IMR-90 (cell line): ENCODE results near the gene TAPT1. TPM values are rescaled to one million over a fixed set of nuclear protein-coding genes. Genes with fewer than 3 reads are reported as not detected.

Experiments used
- ATAC-seq: fragments of 200-7000 bp; cut with Tn5 transposase; 2 replicates; pipeline ENCODE4 v1.9.1; 2020; ENCODE audit warnings: low read depth, mild to moderate bottlenecking, moderate library complexity
- BruUV-seq: library from RNA; stranded (reverse); fragments of 400-500 nt; replicated peaks from 2 replicates; lab custom pipeline; 2021; lab: Mats Ljungman, UMichigan
- CTCF ChIA-PET: fragments of 300-600 bp; formaldehyde crosslinking; extraction: SDS; loops from one replicate; lab custom pipeline; 2021; ENCODE audit warnings: antibody characterized with exemption; lab: Yijun Ruan, JAX
- POLR2A ChIA-PET: fragments of 300-600 bp; sonication (Branson Sonifier 250); formaldehyde crosslinking; loops from one replicate; lab custom pipeline; 2022; ENCODE audit warnings: antibody characterized with exemption; ENCODE audit not compliant: unreplicated experiment; lab: Charles Lee
- DNase-seq: peaks from one replicate; pipeline ENCODE4 v3.0.0; 2013
- H2AFZ ChIP-seq: replicated peaks from 2 replicates; pipeline ENCODE3; 2013; ENCODE audit warnings: low read length, mild to moderate bottlenecking; ENCODE audit not compliant: poor library complexity
- H2AK5ac ChIP-seq: 2 replicates; pipeline ENCODE4 v1.6.1; 2013; ENCODE audit warnings: low read depth, low read length, inconsistent platforms
- H2AK9ac ChIP-seq: replicated peaks from 2 replicates; pipeline ENCODE3; 2013; ENCODE audit warnings: mild to moderate bottlenecking, low read depth, low read length, moderate library complexity; ENCODE audit not compliant: poor library complexity
- H2BK120ac ChIP-seq: 2 replicates; pipeline ENCODE4 v1.6.1; 2013; ENCODE audit warnings: low read depth, low read length, inconsistent platforms
- H2BK15ac ChIP-seq: 3 replicates; pipeline ENCODE4 v1.6.1; 2013; ENCODE audit warnings: low read depth, low read length, inconsistent platforms
- H2BK20ac ChIP-seq: 2 replicates; pipeline ENCODE4 v1.6.1; 2013; ENCODE audit warnings: low read depth, mild to moderate bottlenecking, inconsistent platforms, low read length, moderate library complexity
- H2BK5ac ChIP-seq: 2 replicates; pipeline ENCODE4 v1.6.1; 2013; ENCODE audit warnings: mild to moderate bottlenecking, low read depth, low read length, inconsistent platforms; ENCODE audit not compliant: poor library complexity, severe bottlenecking
- H3K14ac ChIP-seq: replicated peaks from 2 replicates; pipeline ENCODE4 v1.6.1; 2013; ENCODE audit warnings: low read depth, low read length, inconsistent platforms
- H3K18ac ChIP-seq: 2 replicates; pipeline ENCODE4 v1.6.1; 2013; ENCODE audit warnings: low read depth, low read length, control low read depth
- H3K23ac ChIP-seq: 2 replicates; pipeline ENCODE4 v1.6.1; 2013; ENCODE audit warnings: low read depth, low read length, inconsistent platforms
- H3K27ac ChIP-seq: 2 replicates; pipeline ENCODE4 v1.5.1; 2013; ENCODE audit warnings: mild to moderate bottlenecking, control low read depth, low read length; ENCODE audit not compliant: insufficient read depth
- H3K27me3 ChIP-seq: 2 replicates; pipeline ENCODE4 v1.6.1; 2013; ENCODE audit warnings: low read length; ENCODE audit not compliant: control insufficient read depth, insufficient read depth
- H3K36me3 ChIP-seq: 2 replicates; pipeline ENCODE4 v1.6.1; 2013; ENCODE audit warnings: low read length, mixed read lengths; ENCODE audit not compliant: control insufficient read depth, insufficient read depth
- H3K4ac ChIP-seq: 2 replicates; pipeline ENCODE4 v1.6.1; 2013; ENCODE audit warnings: low read depth, low read length, inconsistent platforms
- H3K4me1 ChIP-seq: 2 replicates; pipeline ENCODE4 v1.6.1; 2013; ENCODE audit warnings: low read length, mixed read lengths; ENCODE audit not compliant: control insufficient read depth, insufficient read depth
- H3K4me2 ChIP-seq: 2 replicates; pipeline ENCODE4 v1.6.1; 2013; ENCODE audit warnings: low read depth, mild to moderate bottlenecking, control low read depth, low read length, moderate library complexity
- H3K4me3 ChIP-seq: 2 replicates; pipeline ENCODE4 v1.5.1; 2013; ENCODE audit warnings: low read depth, mild to moderate bottlenecking, control low read depth, low read length, moderate library complexity; ENCODE audit not compliant: insufficient read depth
- H3K56ac ChIP-seq: 2 replicates; pipeline ENCODE4 v1.6.1; 2013; ENCODE audit warnings: low read length, inconsistent platforms; ENCODE audit not compliant: insufficient read depth; ENCODE audit errors: extremely low read depth
- H3K79me1 ChIP-seq, 2 experiments: 2 replicates each; pipeline ENCODE4 v1.6.1; 2013; ENCODE audit warnings: low read length in 2 of 2, inconsistent platforms in 1 of 2, low read depth in 1 of 2
- H3K9ac ChIP-seq: 2 replicates; pipeline ENCODE4 v1.6.1; 2013; ENCODE audit warnings: low read depth, low read length, control low read depth
- H3K9me1 ChIP-seq: 2 replicates; pipeline ENCODE4 v1.6.1; 2013; ENCODE audit warnings: low read length, inconsistent platforms; ENCODE audit not compliant: insufficient read depth
- H3K9me3 ChIP-seq: 2 replicates; pipeline ENCODE4 v1.6.1; 2013; ENCODE audit warnings: low read length; ENCODE audit not compliant: control insufficient read depth, insufficient read depth
- H4K20me1 ChIP-seq: 2 replicates; pipeline ENCODE4 v1.6.1; 2013; ENCODE audit warnings: low read length, inconsistent platforms; ENCODE audit not compliant: insufficient read depth
- H4K5ac ChIP-seq: 2 replicates; pipeline ENCODE4 v1.6.1; 2013; ENCODE audit warnings: mild to moderate bottlenecking, low read depth, low read length, control low read depth
- H4K8ac ChIP-seq, 2 experiments: 2 replicates each; pipeline ENCODE4 v1.6.1; 2013; ENCODE audit warnings: low read depth in 2 of 2, low read length in 2 of 2, control low read depth in 1 of 2, inconsistent platforms in 1 of 2
- H4K91ac ChIP-seq: 2 replicates; pipeline ENCODE4 v1.6.1; 2013; ENCODE audit warnings: low read depth, low read length, inconsistent platforms; ENCODE audit not compliant: insufficient read depth
- BHLHE40 ChIP-seq: fragments of 150-350 bp; IDR thresholded peaks from 2 replicates; pipeline ENCODE4 v1.6.1; 2016; ENCODE audit warnings: mild to moderate bottlenecking, low read depth, low read length
- CEBPB ChIP-seq: IDR thresholded peaks from 2 replicates; pipeline ENCODE4 v1.6.1; 2012; ENCODE audit warnings: low read depth, low read length, improper control_type of control experiment
- FOS ChIP-seq: fragments of 150-350 bp; IDR thresholded peaks from 2 replicates; pipeline ENCODE4 v1.6.1; 2016; ENCODE audit warnings: low read depth, low read length
- NFE2L2 ChIP-seq: fragments of 150-350 bp; IDR thresholded peaks from 2 replicates; pipeline ENCODE4 v1.6.1; 2016; ENCODE audit warnings: low read depth, mild to moderate bottlenecking, low read length
- POLR2A ChIP-seq: IDR thresholded peaks from 2 replicates; pipeline ENCODE4 v1.6.1; 2012; ENCODE audit warnings: mild to moderate bottlenecking, low read depth, low read length
- RAD21 ChIP-seq: IDR thresholded peaks from 2 replicates; pipeline ENCODE4 v1.6.1; 2012; ENCODE audit warnings: low read length, improper control_type of control experiment
- RFX5 ChIP-seq: IDR thresholded peaks from 2 replicates; pipeline ENCODE4 v1.8.0; 2012; ENCODE audit warnings: low read depth, mild to moderate bottlenecking, low read length, moderate library complexity
- USF2 ChIP-seq: fragments of 150-350 bp; IDR thresholded peaks from 2 replicates; pipeline ENCODE4 v1.6.1; 2017; ENCODE audit warnings: mild to moderate bottlenecking, antibody characterized with exemption, low read length, low read depth
- WGBS, 2 experiments: methylation state at CpG; one replicate each; pipeline versions ENCODE4 v1.1.5 to v1.1.7; 2013; ENCODE audit warnings: missing lambda C conversion rate in 2 of 2; ENCODE audit not compliant: insufficient read length in 1 of 2; ENCODE audit errors: extremely low coverage in 2 of 2; 5-methylcytosine and 5-hydroxymethylcytosine counted together
- dilution Hi-C: fragments of 300-500 bp; cut with HindIII; formaldehyde crosslinking; loops from one replicate; pipeline ENCODE4 v1.14.3; 2018; ENCODE audit warnings: low sequenced_read_pairs; ENCODE audit not compliant: unreplicated experiment
- in situ Hi-C: fragments of 300-500 bp; cut with MboI; formaldehyde crosslinking; loops from 3 replicates; pipeline ENCODE4 v1.14.3; 2019; ENCODE audit warnings: low sequenced_read_pairs, inconsistent platforms, mixed read lengths
- intact Hi-C: fragments of 100-400 bp; cut with micrococcal nuclease; formaldehyde crosslinking; loops from 2 replicates; pipeline ENCODE4 v1.10.0; 2022
- polyA plus RNA-seq, 3 experiments: library from polyadenylated mRNA; depleted of rRNA; stranded (reverse); fragments of >200 nt; gene quantifications; 2 replicates each; pipeline ENCODE4 v1.2.3, GENCODE V29; 2012; ENCODE audit warnings: low replicate concordance in 1 of 3
- total RNA-seq: library from RNA; depleted of rRNA; stranded (reverse); fragments of >200 nt; gene quantifications from 2 replicates; pipeline ENCODE4 v1.2.3, GENCODE V29; 2012
- TF ChIP-seq, protein P1 (sequence below): conservative IDR thresholded peaks from 2 replicates; pipeline ENCODE4 v1.5.1; 2012; ENCODE audit warnings: mild to moderate bottlenecking, low read depth, low read length, improper control_type of control experiment

The TAPT1 gene
- total and polyA plus RNA-seq, 2 of the 4 experiments (the other 2 are of a cell fraction): 5.6 to 12.2 TPM

DNA sequence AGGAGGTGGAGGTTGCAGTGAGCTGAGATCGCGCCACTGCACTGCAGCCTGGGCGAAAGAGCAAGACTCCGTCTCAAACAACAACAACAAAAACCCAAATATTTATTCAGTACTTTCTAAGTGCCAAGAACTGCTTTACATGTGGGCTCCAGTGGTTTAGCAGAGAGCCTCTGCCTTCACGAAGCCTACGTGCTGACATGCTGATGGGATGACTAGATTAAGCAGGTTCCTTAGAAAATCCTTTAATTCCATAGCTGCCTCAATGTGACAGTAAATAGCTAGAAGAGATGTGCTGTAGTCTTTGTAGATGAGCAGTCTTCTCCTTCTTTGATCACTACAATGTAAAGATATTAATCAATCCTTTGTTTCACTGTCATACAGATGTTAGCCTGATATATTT, 49.6 kb downstream of the TAPT1 start:
- Histone ChIP-seq H3K23ac (no peak overlapping the region), H3K9me3 (no peaks in the 10 kb centered on the region), H4K8ac (no peak overlapping the region), H3K4me2 (no peak overlapping the region), H3K36me3 (0 out of 2 replicates have a peak, but pooled peaks cover 5% of the 10 kb centered on the region), H4K5ac (no peak overlapping the region), H4K91ac (no peak overlapping the region), H2AK9ac (no peak overlapping the region), H3K27ac (no peak overlapping the region), H2AK5ac (no peak overlapping the region), H3K27me3 (no peaks in the 10 kb centered on the region), H3K18ac (no peak overlapping the region), H3K14ac (no peak overlapping the region), H3K79me1 (no peaks in the 10 kb centered on the region), H3K9ac (no peak overlapping the region), H2BK120ac (no peak overlapping the region), H2BK15ac (no peak overlapping the region), H2AFZ (no peak overlapping the region), H3K56ac (no peak overlapping the region), H2BK5ac (no peak overlapping the region), H3K4me1 (no peaks in the 10 kb centered on the region), H3K4me3 (no peak overlapping the region), H3K9me1 (no peaks in the 10 kb centered on the region), H4K20me1 (no peaks in the 10 kb centered on the region), H3K4ac (no peak overlapping the region), H2BK20ac (no peak overlapping the region)
- POLR2A ChIA-PET: no interaction called here
- no TSS peak for BruUV-seq
- dilution Hi-C loops: no loop called here
- CTCF ChIA-PET: no interaction called here
- WGBS, 2 experiments: no CpG with 5 or more reads among the region's 6 CpGs
- intact Hi-C loops: no loop called here
- DNase-seq: no peak
- in situ Hi-C loops: no loop called here
- TF ChIP-seq POLR2A (no peak), USF2 (no peak), FOS (no peak), RFX5 (no peak), NFE2L2 (no peak), BHLHE40 (no peak), RAD21 (no peak), CEBPB (no peak)
- TF ChIP-seq, protein P1, sequence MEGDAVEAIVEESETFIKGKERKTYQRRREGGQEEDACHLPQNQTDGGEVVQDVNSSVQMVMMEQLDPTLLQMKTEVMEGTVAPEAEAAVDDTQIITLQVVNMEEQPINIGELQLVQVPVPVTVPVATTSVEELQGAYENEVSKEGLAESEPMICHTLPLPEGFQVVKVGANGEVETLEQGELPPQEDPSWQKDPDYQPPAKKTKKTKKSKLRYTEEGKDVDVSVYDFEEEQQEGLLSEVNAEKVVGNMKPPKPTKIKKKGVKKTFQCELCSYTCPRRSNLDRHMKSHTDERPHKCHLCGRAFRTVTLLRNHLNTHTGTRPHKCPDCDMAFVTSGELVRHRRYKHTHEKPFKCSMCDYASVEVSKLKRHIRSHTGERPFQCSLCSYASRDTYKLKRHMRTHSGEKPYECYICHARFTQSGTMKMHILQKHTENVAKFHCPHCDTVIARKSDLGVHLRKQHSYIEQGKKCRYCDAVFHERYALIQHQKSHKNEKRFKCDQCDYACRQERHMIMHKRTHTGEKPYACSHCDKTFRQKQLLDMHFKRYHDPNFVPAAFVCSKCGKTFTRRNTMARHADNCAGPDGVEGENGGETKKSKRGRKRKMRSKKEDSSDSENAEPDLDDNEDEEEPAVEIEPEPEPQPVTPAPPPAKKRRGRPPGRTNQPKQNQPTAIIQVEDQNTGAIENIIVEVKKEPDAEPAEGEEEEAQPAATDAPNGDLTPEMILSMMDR: no peak
- no peak for ATAC-seq
